Esophagus muscularis mucosa (tissue), 4 donors: ENCODE results near the gene SYT6.

Experiments used
- EP300 ChIP-seq: sonication (generic); formaldehyde crosslinking; IDR thresholded peaks from one replicate; pipeline ENCODE4 v1.6.1; 2017; ENCODE audit warnings: antibody characterized with exemption
- POLR2A ChIP-seq: fragments of 450-650 bp; IDR thresholded peaks from one replicate; pipeline ENCODE4 v1.6.1; 2017; ENCODE audit warnings: antibody characterized with exemption, moderate library complexity, mild to moderate bottlenecking, low read depth
- POLR2AphosphoS5 ChIP-seq, 2 donors: sonication (generic); formaldehyde crosslinking; IDR thresholded peaks; one replicate each; pipeline ENCODE4 v1.6.1; 2017; ENCODE audit warnings: antibody characterized with exemption in 2 of 2
- TF ChIP-seq, protein P1 (sequence below), 3 experiments: fragments of 200-600 bp in 2 of 3; fragments of 450-650 bp in 1 of 3; sonication (generic) in 2 of 3; IDR thresholded peaks; one replicate each; pipeline ENCODE4 v1.5.1; 2017 to 2019; ENCODE audit warnings: antibody characterized with exemption in 3 of 3, mild to moderate bottlenecking in 2 of 3, moderate library complexity in 1 of 3

GRCh38 chr1:114092186-114093062, 61.2 kb downstream of the SYT6 start:
- TF ChIP-seq, protein P1, sequence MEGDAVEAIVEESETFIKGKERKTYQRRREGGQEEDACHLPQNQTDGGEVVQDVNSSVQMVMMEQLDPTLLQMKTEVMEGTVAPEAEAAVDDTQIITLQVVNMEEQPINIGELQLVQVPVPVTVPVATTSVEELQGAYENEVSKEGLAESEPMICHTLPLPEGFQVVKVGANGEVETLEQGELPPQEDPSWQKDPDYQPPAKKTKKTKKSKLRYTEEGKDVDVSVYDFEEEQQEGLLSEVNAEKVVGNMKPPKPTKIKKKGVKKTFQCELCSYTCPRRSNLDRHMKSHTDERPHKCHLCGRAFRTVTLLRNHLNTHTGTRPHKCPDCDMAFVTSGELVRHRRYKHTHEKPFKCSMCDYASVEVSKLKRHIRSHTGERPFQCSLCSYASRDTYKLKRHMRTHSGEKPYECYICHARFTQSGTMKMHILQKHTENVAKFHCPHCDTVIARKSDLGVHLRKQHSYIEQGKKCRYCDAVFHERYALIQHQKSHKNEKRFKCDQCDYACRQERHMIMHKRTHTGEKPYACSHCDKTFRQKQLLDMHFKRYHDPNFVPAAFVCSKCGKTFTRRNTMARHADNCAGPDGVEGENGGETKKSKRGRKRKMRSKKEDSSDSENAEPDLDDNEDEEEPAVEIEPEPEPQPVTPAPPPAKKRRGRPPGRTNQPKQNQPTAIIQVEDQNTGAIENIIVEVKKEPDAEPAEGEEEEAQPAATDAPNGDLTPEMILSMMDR (IDR thresholded peaks at IDR 0.05), result no peak
- TF ChIP-seq EP300, result no peak
- TF ChIP-seq POLR2AphosphoS5 (IDR thresholded peaks at IDR 0.05), result no peak
- TF ChIP-seq POLR2A, result no peak
